Stimulated activated CD8-positive, alpha-beta memory T cell treated with anti-CD3 and anti-CD28 coated beads, Interleukin-4, amount 100 ng/mL, for 24 hours (primary cell): Measurements from ENCODE around the gene FAM131C.

Source experiments
- DNase-seq: peaks from one replicate; pipeline ENCODE4 v3.0.0-alpha.2; 2020; ENCODE audit warnings: low read depth

FAM131C gene

GRCh38 chr1:16099412-16099811 is 26.0 kb upstream of the FAM131C start:
- DNase-seq: no peak

- no peak for DNase-seq
These were observed 22.0 kb upstream of the FAM131C start for GRCh38 chr1:16095447-16095846.

- no peak for DNase-seq
These were observed 21.2 kb upstream of the FAM131C start for GRCh38 chr1:16094453-16095158.

- no peak for DNase-seq
These were observed 20.2 kb upstream of the FAM131C start for GRCh38 chr1:16093611-16094010.

GRCh38 chr1:16092923-16093511 is 19.6 kb upstream of the FAM131C start:
- no peak for DNase-seq

GRCh38 chr1:16092097-16092922 is 18.9 kb upstream of the FAM131C start:
- DNase-seq: no peak

- DNase-seq: no peak
These were observed 17.8 kb upstream of the FAM131C start for GRCh38 chr1:16091296-16091695.

- DNase-seq: no peak
These were observed 16.8 kb upstream of the FAM131C start for GRCh38 chr1:16090076-16090826.

GRCh38 chr1:16088996-16089395 is 15.5 kb upstream of the FAM131C start:
- DNase-seq: no peak

- no peak for DNase-seq
These were observed 15.0 kb upstream of the FAM131C start for GRCh38 chr1:16088351-16088911.

- no peak for DNase-seq
These were observed 14.3 kb upstream of the FAM131C start for GRCh38 chr1:16087733-16088132.

- no peak for DNase-seq
These were observed 12.1 kb upstream of the FAM131C start for GRCh38 chr1:16085522-16085921.

GRCh38 chr1:16083486-16083885 is 10.0 kb upstream of the FAM131C start:
- DNase-seq: no peak

- DNase-seq: peak; percentile 44
These were observed 9.0 kb upstream of the FAM131C start for GRCh38 chr1:16082283-16083038.

GRCh38 chr1:16081636-16082035 is 8.2 kb upstream of the FAM131C start:
- no peak for DNase-seq

GRCh38 chr1:16080422-16081150 is 7.1 kb upstream of the FAM131C start:
- no peak for DNase-seq

- peak; percentile 67 for DNase-seq
These were observed 5.6 kb upstream of the FAM131C start for GRCh38 chr1:16078925-16079656.

GRCh38 chr1:16077406-16078245 is 4.2 kb upstream of the FAM131C start:
- no peak for DNase-seq

- no peak for DNase-seq
These were observed 3.4 kb upstream of the FAM131C start for GRCh38 chr1:16076865-16077238.
